Keratinocyte (primary cell): Measurements from ENCODE around the gene KRTAP5-4. TPM values are rescaled to one million over a fixed set of nuclear protein-coding genes. Genes with fewer than 3 reads are reported as not detected.

Source experiments
- DNase-seq: peaks from one replicate; pipeline ENCODE4 v3.0.0-alpha.2; 2011; ENCODE audit warnings: low read depth, missing footprints, low spot score
- FAIRE-seq: peaks from 2 replicates; lab custom pipeline; 2011; peaks lifted over from hg19 to GRCh38; lab: Jason Lieb, UNC
- H2AFZ ChIP-seq: 2 replicates; pipeline ENCODE4 v1.6.0; 2012; ENCODE audit warnings: low read length, control low read depth, inconsistent platforms; ENCODE audit not compliant: control insufficient read depth
- H3K27ac ChIP-seq: 2 replicates; pipeline ENCODE4 v1.5.1; 2011; ENCODE audit warnings: low read length; ENCODE audit not compliant: control insufficient read depth, insufficient read depth
- H3K27me3 ChIP-seq: 3 replicates; pipeline ENCODE4 v1.6.0; 2011; ENCODE audit warnings: low read length; ENCODE audit not compliant: control insufficient read depth, insufficient read depth; ENCODE audit errors: extremely low read depth
- H3K36me3 ChIP-seq, 2 experiments: 2 replicates in 1 of 2; 3 replicates in 1 of 2; pipeline ENCODE4 v1.5.1; 2011; ENCODE audit warnings: low read length in 2 of 2, mild to moderate bottlenecking in 1 of 2; ENCODE audit not compliant: control insufficient read depth in 2 of 2, insufficient read depth in 2 of 2; ENCODE audit errors: extremely low read depth in 1 of 2
- H3K4me1 ChIP-seq: 3 replicates; pipeline ENCODE4 v1.5.1; 2011; ENCODE audit warnings: low read length; ENCODE audit not compliant: control insufficient read depth, insufficient read depth; ENCODE audit errors: extremely low read depth
- H3K4me2 ChIP-seq: 3 replicates; pipeline ENCODE4 v1.6.0; 2011; ENCODE audit warnings: low read depth, low read length; ENCODE audit not compliant: control insufficient read depth, insufficient read depth; ENCODE audit errors: extremely low read depth
- H3K4me3 ChIP-seq, 3 experiments: fragments of 200-600 bp in 1 of 3; sonication (generic) in 1 of 3; 2 replicates in 2 of 3; 3 replicates in 1 of 3; pipeline ENCODE4 v1.5.1; 2011 to 2016; ENCODE audit warnings: low read length in 3 of 3, mild to moderate bottlenecking in 3 of 3, control low read depth in 2 of 3, inconsistent platforms in 1 of 3, low read depth in 1 of 3, mixed read lengths in 1 of 3, mixed run types in 1 of 3, moderate library complexity in 1 of 3; ENCODE audit not compliant: control insufficient read depth in 2 of 3, insufficient read depth in 2 of 3; ENCODE audit errors: extremely low read depth in 1 of 3
- H3K79me2 ChIP-seq: 2 replicates; pipeline ENCODE4 v1.6.0; 2012; ENCODE audit warnings: low read length; ENCODE audit not compliant: control insufficient read depth, insufficient read depth
- H3K9ac ChIP-seq: 3 replicates; pipeline ENCODE4 v1.6.0; 2011; ENCODE audit warnings: low read length; ENCODE audit not compliant: control insufficient read depth, insufficient read depth; ENCODE audit errors: extremely low read depth
- H3K9me1 ChIP-seq: 3 replicates; pipeline ENCODE4 v1.6.0; 2011; ENCODE audit warnings: low read length; ENCODE audit not compliant: control insufficient read depth, insufficient read depth; ENCODE audit errors: extremely low read depth
- H3K9me3 ChIP-seq: 2 replicates; pipeline ENCODE4 v1.5.1; 2012; ENCODE audit warnings: low read depth, low read length; ENCODE audit not compliant: control insufficient read depth
- H4K20me1 ChIP-seq: 3 replicates; pipeline ENCODE4 v1.6.0; 2011; ENCODE audit warnings: low read length; ENCODE audit not compliant: control insufficient read depth, insufficient read depth; ENCODE audit errors: extremely low read depth
- CTCF ChIP-seq, 3 experiments: IDR thresholded peaks in 1 of 3; conservative IDR thresholded peaks in 1 of 3; optimal IDR thresholded peaks in 1 of 3; 2 replicates in 2 of 3; 3 replicates in 1 of 3; pipeline versions ENCODE3 to v1.5.1; 2011; ENCODE audit warnings: low read length in 3 of 3, mild to moderate bottlenecking in 3 of 3, moderate library complexity in 2 of 3, control low read depth in 1 of 3, inconsistent platforms in 1 of 3; ENCODE audit not compliant: insufficient read depth in 2 of 3; ENCODE audit errors: extremely low read depth in 1 of 3
- EZH2 ChIP-seq: IDR thresholded peaks from one replicate; pipeline ENCODE4 v1.6.1; 2012; ENCODE audit warnings: inconsistent platforms, mild to moderate bottlenecking, low read length, moderate library complexity
- dilution Hi-C: fragments of 300-500 bp; cut with MboI; formaldehyde crosslinking; loops from one replicate; pipeline ENCODE4 v1.7.0; 2020; ENCODE audit warnings: low sequenced_read_pairs; ENCODE audit not compliant: extremely low pct_ligation_motif_present
- polyA plus RNA-seq, 5 experiments: library from polyadenylated mRNA; depleted of rRNA in 3 of 5; stranded (reverse) in 3 of 5; stranded (forward) in 1 of 5; unstranded in 1 of 5; fragments of >200 nt; gene quantifications; 1 replicate in 1 of 5; 2 replicates in 3 of 5; 3 replicates in 1 of 5; pipeline versions ENCODE4 v1.2.1 to v1.2.3, GENCODE V29; 2011 to 2012; ENCODE audit warnings: missing spikeins in 2 of 5, low read depth in 1 of 5, low replicate concordance in 1 of 5

Gene KRTAP5-4
- polyA plus RNA-seq, 1 donor (not counting 4 experiments of a cell fraction or from before 2014, with no cell fraction given), result not detected

GRCh38 chr11:1638344-1638743 lies 16.4 kb upstream of the KRTAP5-4 start:
- H2AFZ ChIP-seq, result no peak overlapping the region
- H3K9ac ChIP-seq, result no peak overlapping the region
- no peaks in the 10 kb centered on the region for H3K9me3 ChIP-seq
- dilution Hi-C loops, result loop anchor here (10.0 kb wide), 1 partner anchor 104 kb away; no protein-coding TSS in a partner anchor
- no peaks in the 10 kb centered on the region for H3K4me1 ChIP-seq
- H3K4me2 ChIP-seq, result no peak overlapping the region
- no peak for FAIRE-seq
- no peaks in the 10 kb centered on the region for H3K9me1 ChIP-seq
- H3K4me3 ChIP-seq, result no peak overlapping the region
- TF ChIP-seq CTCF (optimal IDR thresholded peaks at IDR 0.05 in 1 of 3, IDR thresholded peaks at IDR 0.05 in 1 of 3, conservative IDR thresholded peaks at IDR 0.05 in 1 of 3; ENCODE audit: extremely low read depth in 1 of 3, insufficient read depth in 2 of 3, low read length in 3 of 3) (no peak), EZH2 (no peak)
- H3K79me2 ChIP-seq, result no peaks in the 10 kb centered on the region
- peaks cover 28% of the 10 kb centered on the region for H3K27me3 ChIP-seq
- no peak for DNase-seq
- H4K20me1 ChIP-seq, result peaks cover 4% of the 10 kb centered on the region
- H3K36me3 ChIP-seq, result no peaks in the 10 kb centered on the region
- H3K27ac ChIP-seq, result no peak overlapping the region

- Histone ChIP-seq H3K4me3 (no peak overlapping the region), H3K9me1 (no peaks in the 10 kb centered on the region), H3K27ac (no peak overlapping the region), H3K9me3 (no peaks in the 10 kb centered on the region), H3K4me1 (no peaks in the 10 kb centered on the region), H3K79me2 (no peaks in the 10 kb centered on the region), H3K36me3 (no peaks in the 10 kb centered on the region), H4K20me1 (peaks cover 4% of the 10 kb centered on the region), H2AFZ (no peak overlapping the region), H3K9ac (no peak overlapping the region), H3K4me2 (no peak overlapping the region), H3K27me3 (peaks cover 28% of the 10 kb centered on the region)
- dilution Hi-C loops, result loop anchor here (10.0 kb wide), 1 partner anchor 103 kb away; no protein-coding TSS in a partner anchor
- DNase-seq (no peak), FAIRE-seq (no peak)
- TF ChIP-seq EZH2, result no peak
- TF ChIP-seq CTCF (optimal IDR thresholded peaks at IDR 0.05 in 1 of 3, IDR thresholded peaks at IDR 0.05 in 1 of 3, conservative IDR thresholded peaks at IDR 0.05 in 1 of 3; ENCODE audit: extremely low read depth in 1 of 3, insufficient read depth in 2 of 3, low read length in 3 of 3), result no peak
Observed at GRCh38 chr11:1637628-1638027, 15.7 kb upstream of the KRTAP5-4 start.
